Liver (tissue), 9 donors: Measurements from ENCODE around the gene GALK2. TPM values are rescaled to one million over a fixed set of nuclear protein-coding genes. Genes with fewer than 3 reads are reported as not detected.

ENCODE experiments used
- DNase-seq: peaks from one replicate; pipeline ENCODE4 v3.0.0-alpha.2; 2017; ENCODE audit warnings: low spot score
- H3K27ac ChIP-seq, 2 donors: one replicate each; pipeline ENCODE4 v1.7.0; 2013; ENCODE audit warnings: inconsistent platforms in 2 of 2, low read length in 2 of 2, control low read depth in 1 of 2, low read depth in 1 of 2, mild to moderate bottlenecking in 1 of 2
- H3K27me3 ChIP-seq, 4 donors: one replicate each; pipeline versions ENCODE4 v1.6.1 to v1.7.0; 2013; ENCODE audit warnings: low read length in 3 of 4, inconsistent platforms in 1 of 4, mild to moderate bottlenecking in 1 of 4, moderate library complexity in 1 of 4; ENCODE audit not compliant: control insufficient read depth in 4 of 4, insufficient read depth in 4 of 4
- H3K36me3 ChIP-seq, 4 donors: one replicate each; pipeline versions ENCODE4 v1.6.1 to v1.7.0; 2013; ENCODE audit warnings: low read length in 3 of 4, mild to moderate bottlenecking in 3 of 4, low read depth in 1 of 4, moderate library complexity in 1 of 4; ENCODE audit not compliant: control insufficient read depth in 4 of 4, insufficient read depth in 3 of 4
- H3K4me1 ChIP-seq, 4 donors: one replicate each; pipeline versions ENCODE4 v1.6.1 to v1.7.0; 2013; ENCODE audit warnings: low read length in 3 of 4, mild to moderate bottlenecking in 3 of 4, moderate library complexity in 1 of 4; ENCODE audit not compliant: control insufficient read depth in 4 of 4, insufficient read depth in 4 of 4
- H3K4me3 ChIP-seq, 3 donors: one replicate each; pipeline versions ENCODE4 v1.6.1 to v1.7.0; 2013; ENCODE audit warnings: low read length in 3 of 3, control low read depth in 1 of 3, low read depth in 1 of 3, mild to moderate bottlenecking in 1 of 3
- H3K9ac ChIP-seq, 2 donors: one replicate each; pipeline ENCODE4 v1.7.0; 2013; ENCODE audit warnings: low read length in 2 of 2, mild to moderate bottlenecking in 2 of 2, moderate library complexity in 2 of 2, control low read depth in 1 of 2, low read depth in 1 of 2
- H3K9me3 ChIP-seq, 4 donors: one replicate each; pipeline versions ENCODE4 v1.6.1 to v1.7.0; 2013; ENCODE audit warnings: low read length in 3 of 4; ENCODE audit not compliant: control insufficient read depth in 4 of 4
- CTCF ChIP-seq: fragments of 150-350 bp; IDR thresholded peaks from 2 replicates; pipeline ENCODE4 v1.5.1; 2017; ENCODE audit warnings: improper control_type of control experiment, low read depth, low read length; ENCODE audit not compliant: missing input control
- EGR1 ChIP-seq, 2 donors: IDR thresholded peaks; 2 replicates each; pipeline ENCODE4 v1.6.1; 2016 to 2018; ENCODE audit warnings: antibody characterized with exemption in 2 of 2, low read depth in 2 of 2
- FOXA1 ChIP-seq: IDR thresholded peaks from 2 replicates; pipeline ENCODE4 v1.6.1; 2016; ENCODE audit warnings: antibody characterized with exemption
- FOXA2 ChIP-seq: IDR thresholded peaks from 2 replicates; pipeline ENCODE4 v1.6.1; 2016; ENCODE audit warnings: antibody characterized with exemption
- GABPA ChIP-seq, 2 donors: IDR thresholded peaks in 1 of 2; conservative IDR thresholded peaks in 1 of 2; 2 replicates each; pipeline ENCODE4 v1.6.1; 2016; ENCODE audit warnings: antibody characterized with exemption in 2 of 2, mild to moderate bottlenecking in 1 of 2, moderate library complexity in 1 of 2
- NR2F2 ChIP-seq: IDR thresholded peaks from 2 replicates; pipeline ENCODE4 v1.6.1; 2016; ENCODE audit warnings: antibody characterized with exemption
- RAD21 ChIP-seq, 2 donors: IDR thresholded peaks; 2 replicates each; pipeline ENCODE4 v1.6.1; 2016; ENCODE audit warnings: antibody characterized with exemption in 2 of 2, mild to moderate bottlenecking in 2 of 2
- RXRA ChIP-seq, 2 donors: IDR thresholded peaks; 2 replicates each; pipeline ENCODE4 v1.6.1; 2017 to 2018; ENCODE audit warnings: antibody characterized with exemption in 2 of 2, mild to moderate bottlenecking in 1 of 2
- TAF1 ChIP-seq: conservative IDR thresholded peaks from 2 replicates; pipeline ENCODE4 v1.6.1; 2016; ENCODE audit warnings: antibody characterized with exemption, mild to moderate bottlenecking
- YY1 ChIP-seq: IDR thresholded peaks from 2 replicates; pipeline ENCODE4 v1.6.1; 2016; ENCODE audit warnings: antibody characterized with exemption, mild to moderate bottlenecking
- ZBTB33 ChIP-seq: IDR thresholded peaks from 2 replicates; pipeline ENCODE4 v1.6.1; 2016; ENCODE audit warnings: antibody characterized with exemption
- WGBS: extraction: QIAGEN DNeasy Blood & Tissue Kit; methylation state at CpG from one replicate; pipeline ENCODE4 v1.1.7; 2013; 5-methylcytosine and 5-hydroxymethylcytosine counted together
- polyA plus RNA-seq, 2 donors: library from polyadenylated mRNA; stranded (reverse) in 1 of 2; unstranded in 1 of 2; fragments of 200-250 nt in 1 of 2; fragments of >200 nt in 1 of 2; fragmentation: Nextera tagmentation in 1 of 2; extraction: Ambion mirVana in 1 of 2; gene quantifications; one replicate each; pipeline versions ENCODE4 v1.2.1 to v1.2.3, GENCODE V29; 2013 to 2015
- total RNA-seq, 2 donors: library from RNA; depleted of rRNA; stranded (reverse); fragments of >200 nt; gene quantifications; one replicate each; pipeline ENCODE4 v1.2.3, GENCODE V29; 2014
- TF ChIP-seq, protein P1 (sequence below): IDR thresholded peaks from 2 replicates; pipeline ENCODE4 v1.6.1; 2016; ENCODE audit warnings: antibody characterized with exemption, mild to moderate bottlenecking
- donor health status: healthy.
- donor health status: healthy.
- donor health status: healthy.
- donor health status: healthy.
- donor health status: healthy.

The GALK2 gene
- total and polyA plus RNA-seq, 4 donors = 18.1 to 57.0 (median 24.5) TPM

DNA sequence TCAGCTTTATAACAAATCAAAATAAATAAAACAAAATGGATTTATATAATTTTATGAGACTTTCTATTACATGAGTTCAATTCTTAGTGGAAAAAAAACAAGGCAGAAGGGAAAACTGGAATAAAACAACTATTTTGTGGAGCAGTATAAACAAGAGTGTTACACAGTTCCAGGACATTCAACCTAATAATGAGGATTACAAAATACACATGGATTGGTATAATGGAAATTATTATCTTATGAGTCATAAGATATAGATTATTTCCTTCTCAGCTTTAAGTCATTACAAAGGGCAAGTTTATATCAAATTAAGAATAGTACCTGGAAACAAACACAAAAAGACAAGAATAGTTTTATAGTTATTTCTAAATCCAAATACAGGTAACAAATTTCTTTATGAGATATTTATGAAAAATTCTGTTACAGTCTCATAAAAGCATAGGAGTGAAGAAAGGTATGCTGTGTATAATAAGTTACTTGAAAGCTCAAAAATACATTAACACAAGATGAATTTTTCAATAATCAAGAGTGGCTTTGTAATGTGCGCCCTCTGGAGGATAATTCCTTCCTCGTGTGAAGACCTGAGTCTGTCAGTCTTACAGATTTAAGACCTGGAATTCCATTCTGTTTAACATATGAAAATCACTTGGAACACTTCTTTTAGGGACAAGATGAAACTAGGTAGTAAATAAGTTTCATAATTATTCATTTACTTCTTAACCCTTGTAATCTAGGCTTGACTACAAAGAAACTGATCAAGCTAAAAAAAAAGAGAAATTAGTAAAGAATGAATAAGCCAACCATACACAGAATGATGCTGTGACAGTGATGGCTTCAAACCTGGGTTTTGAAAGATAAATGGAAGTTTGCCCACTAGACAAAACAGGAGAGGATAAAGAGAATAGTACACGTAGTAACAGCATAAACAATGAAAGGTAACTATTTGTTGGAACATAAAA lies 24.1 kb upstream of the GALK2 start:
- Histone ChIP-seq H3K36me3 (peaks cover 6 to 23% (median 18%) of the 10 kb centered on the region in 4 donors), H3K9ac (no peak overlapping the region), H3K27ac (no peak overlapping the region), H3K4me1 (peaks cover 0 to 13% (median 4%) of the 10 kb centered on the region in 4 donors), H3K27me3 (no peaks in the 10 kb centered on the region), H3K4me3 (no peak overlapping the region), H3K9me3 (no peaks in the 10 kb centered on the region)
- TF ChIP-seq RAD21 (IDR thresholded peaks at IDR 0.05) = peak; percentile 71 to 73
- TF ChIP-seq FOXA2 = no peak
- TF ChIP-seq ZBTB33 = no peak
- TF ChIP-seq CTCF = peak; percentile 44
- no peak for TF ChIP-seq YY1
- no peak for TF ChIP-seq TAF1
- no peak for TF ChIP-seq GABPA (IDR thresholded peaks at IDR 0.05 in 1 of 2, conservative IDR thresholded peaks at IDR 0.05 in 1 of 2)
- TF ChIP-seq, protein P1, sequence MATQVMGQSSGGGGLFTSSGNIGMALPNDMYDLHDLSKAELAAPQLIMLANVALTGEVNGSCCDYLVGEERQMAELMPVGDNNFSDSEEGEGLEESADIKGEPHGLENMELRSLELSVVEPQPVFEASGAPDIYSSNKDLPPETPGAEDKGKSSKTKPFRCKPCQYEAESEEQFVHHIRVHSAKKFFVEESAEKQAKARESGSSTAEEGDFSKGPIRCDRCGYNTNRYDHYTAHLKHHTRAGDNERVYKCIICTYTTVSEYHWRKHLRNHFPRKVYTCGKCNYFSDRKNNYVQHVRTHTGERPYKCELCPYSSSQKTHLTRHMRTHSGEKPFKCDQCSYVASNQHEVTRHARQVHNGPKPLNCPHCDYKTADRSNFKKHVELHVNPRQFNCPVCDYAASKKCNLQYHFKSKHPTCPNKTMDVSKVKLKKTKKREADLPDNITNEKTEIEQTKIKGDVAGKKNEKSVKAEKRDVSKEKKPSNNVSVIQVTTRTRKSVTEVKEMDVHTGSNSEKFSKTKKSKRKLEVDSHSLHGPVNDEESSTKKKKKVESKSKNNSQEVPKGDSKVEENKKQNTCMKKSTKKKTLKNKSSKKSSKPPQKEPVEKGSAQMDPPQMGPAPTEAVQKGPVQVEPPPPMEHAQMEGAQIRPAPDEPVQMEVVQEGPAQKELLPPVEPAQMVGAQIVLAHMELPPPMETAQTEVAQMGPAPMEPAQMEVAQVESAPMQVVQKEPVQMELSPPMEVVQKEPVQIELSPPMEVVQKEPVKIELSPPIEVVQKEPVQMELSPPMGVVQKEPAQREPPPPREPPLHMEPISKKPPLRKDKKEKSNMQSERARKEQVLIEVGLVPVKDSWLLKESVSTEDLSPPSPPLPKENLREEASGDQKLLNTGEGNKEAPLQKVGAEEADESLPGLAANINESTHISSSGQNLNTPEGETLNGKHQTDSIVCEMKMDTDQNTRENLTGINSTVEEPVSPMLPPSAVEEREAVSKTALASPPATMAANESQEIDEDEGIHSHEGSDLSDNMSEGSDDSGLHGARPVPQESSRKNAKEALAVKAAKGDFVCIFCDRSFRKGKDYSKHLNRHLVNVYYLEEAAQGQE = no peak
- no peak for TF ChIP-seq EGR1 (IDR thresholded peaks at IDR 0.05; ENCODE audit: low read depth in 2 of 2)
- no peak for TF ChIP-seq NR2F2
- no peak for DNase-seq
- WGBS = 27% methylated on average over 3 of the region's 3 CpGs

GRCh38 chr15:49148298-49148697 lies 21.7 kb upstream of the GALK2 start:
- H3K4me1 ChIP-seq = peaks cover 1 to 13% (median 7%) of the 10 kb centered on the region in 4 donors
- no peaks in the 10 kb centered on the region for H3K27me3 ChIP-seq
- no peak overlapping the region for H3K27ac ChIP-seq
- H3K36me3 ChIP-seq = peaks cover under 1 to 3% (median 2%) of the 10 kb centered on the region in 4 donors
- no peak overlapping the region for H3K9ac ChIP-seq
- no peak overlapping the region for H3K4me3 ChIP-seq
- no peak for TF ChIP-seq RXRA (IDR thresholded peaks at IDR 0.05)
- no peak for TF ChIP-seq EGR1 (IDR thresholded peaks at IDR 0.05; ENCODE audit: low read depth in 2 of 2)
- no peak for TF ChIP-seq FOXA1
- TF ChIP-seq ZBTB33 = no peak
- TF ChIP-seq FOXA2 = no peak
- no peak for TF ChIP-seq GABPA (IDR thresholded peaks at IDR 0.05 in 1 of 2, conservative IDR thresholded peaks at IDR 0.05 in 1 of 2)
- no peak for DNase-seq
- H3K9me3 ChIP-seq = no peaks in the 10 kb centered on the region
- WGBS = 76% methylated on average over 1 of the region's 1 CpG
